ENCODE measurements around the gene C1QL2. TPM values are rescaled to one million over a fixed set of nuclear protein-coding genes. Genes with fewer than 3 reads are reported as not detected.

The C1QL2 gene
- total RNA-seq, 2 donors from 2014 or later, result not detected

- DNase-seq (ENCODE audit: low spot score), result no peak
Observed at GRCh38 chr2:119113489-119113770, 45.1 kb downstream of the C1QL2 start.

GRCh38 chr2:119112770-119113488 lies 45.6 kb downstream of the C1QL2 start:
- intact Hi-C loops (cut with DNase I), result no loop called here
- no peak for DNase-seq (ENCODE audit: low spot score)

More at GRCh38 chr2:119113489-119113770, 45.1 kb downstream of the C1QL2 start:
- intact Hi-C loops (cut with DNase I), result no loop called here

GRCh38 chr2:119112230-119112629 lies 46.3 kb downstream of the C1QL2 start:
- intact Hi-C loops (cut with DNase I), result no loop called here
- no peak for DNase-seq (ENCODE audit: low spot score)

GRCh38 chr2:119111115-119111975 lies 47.2 kb downstream of the C1QL2 start:
- DNase-seq (ENCODE audit: low spot score), result no peak
- intact Hi-C loops (cut with DNase I), result no loop called here

- intact Hi-C loops (cut with DNase I), result no loop called here
- no peak for DNase-seq (ENCODE audit: low spot score)
Observed at GRCh38 chr2:119109866-119110265, 48.7 kb downstream of the C1QL2 start.

- no peak for DNase-seq (ENCODE audit: low spot score)
- intact Hi-C loops (cut with DNase I), result no loop called here
Observed at GRCh38 chr2:119108186-119108585, 50.4 kb downstream of the C1QL2 start.

- intact Hi-C loops (cut with DNase I), result no loop called here
- no peak for DNase-seq (ENCODE audit: low spot score)
Observed at GRCh38 chr2:119106301-119106897, 52.2 kb downstream of the C1QL2 start.

Other genes with a start within 250 kb of the C1QL2 start
- gene MARCO, start 216.6 kb downstream of the C1QL2 start, total RNA-seq, result 10 to 100 TPM; 20.5 to 78.2 TPM
- 1 to 10 TPM; 5.7 to 9.3 TPM for gene STEAP3, start 65.1 kb upstream of the C1QL2 start, total RNA-seq
- 10 to 100 TPM in 1 of 2 donors, 1 to 10 TPM in 1; 9.2 to 12.1 TPM for gene C2orf76, start 208.1 kb upstream of the C1QL2 start, total RNA-seq
- 10 to 100 TPM; 56.6 to 63.1 TPM for gene DBI, start 208.2 kb upstream of the C1QL2 start, total RNA-seq

Data from posterior vena cava (tissue), 2 donors.